RWPE2 (cell line): ENCODE data around the gene CYSTM1.

Experiments used
- ATAC-seq: fragments of 200-7000 bp; cut with Tn5 transposase; 3 replicates; pipeline ENCODE4 v1.9.1; 2021; ENCODE audit warnings: low read depth
- DNase-seq: peaks from one replicate; pipeline ENCODE4 v3.0.0-alpha.2; 2020; ENCODE audit warnings: low spot score
- H3K27ac ChIP-seq: fragments of 450-650 bp; 2 replicates; pipeline ENCODE4 v1.5.1; 2017; ENCODE audit warnings: mild to moderate bottlenecking; ENCODE audit not compliant: poor library complexity, severe bottlenecking
- H3K27me3 ChIP-seq: fragments of 250-450 bp; sonication (Bioruptor Pico); 2 replicates; pipeline ENCODE4 v1.5.1; 2021; ENCODE audit warnings: mild to moderate bottlenecking, moderate library complexity; ENCODE audit not compliant: insufficient read depth, poor library complexity, severe bottlenecking
- H3K36me3 ChIP-seq: fragments of 250-450 bp; sonication (Bioruptor Pico); 2 replicates; pipeline ENCODE4 v1.5.1; 2020; ENCODE audit warnings: low read depth, mild to moderate bottlenecking, moderate library complexity
- H3K4me1 ChIP-seq: fragments of 250-450 bp; sonication (Bioruptor Pico); 2 replicates; pipeline ENCODE4 v1.5.1; 2021; ENCODE audit warnings: mild to moderate bottlenecking, moderate library complexity; ENCODE audit not compliant: insufficient read depth, poor library complexity, severe bottlenecking
- H3K4me3 ChIP-seq: fragments of 250-450 bp; sonication (Bioruptor Pico); 2 replicates; pipeline ENCODE4 v1.5.1; 2021; ENCODE audit warnings: mild to moderate bottlenecking, moderate library complexity; ENCODE audit not compliant: severe bottlenecking
- H3K9me3 ChIP-seq: fragments of 250-450 bp; sonication (Bioruptor Pico); 2 replicates; pipeline ENCODE4 v1.5.1; 2021; ENCODE audit warnings: mild to moderate bottlenecking, moderate library complexity; ENCODE audit not compliant: severe bottlenecking
- TF ChIP-seq, protein P1 (sequence below): fragments of 450-650 bp; IDR thresholded peaks from one replicate; pipeline ENCODE4 v1.5.1; 2017; ENCODE audit warnings: mild to moderate bottlenecking, moderate library complexity; ENCODE audit not compliant: poor library complexity, severe bottlenecking

The CYSTM1 gene

GRCh38 chr5:140248414-140248813 is 73.4 kb downstream of the CYSTM1 start:
- Histone ChIP-seq H3K36me3 (peaks cover 13% of the 10 kb centered on the region), H3K9me3 (no peaks in the 10 kb centered on the region), H3K4me1 (peaks cover 27% of the 10 kb centered on the region), H3K27me3 (no peaks in the 10 kb centered on the region), H3K27ac (no peak overlapping the region), H3K4me3 (no peak overlapping the region)
- DNase-seq = no peak
- TF ChIP-seq, protein P1, sequence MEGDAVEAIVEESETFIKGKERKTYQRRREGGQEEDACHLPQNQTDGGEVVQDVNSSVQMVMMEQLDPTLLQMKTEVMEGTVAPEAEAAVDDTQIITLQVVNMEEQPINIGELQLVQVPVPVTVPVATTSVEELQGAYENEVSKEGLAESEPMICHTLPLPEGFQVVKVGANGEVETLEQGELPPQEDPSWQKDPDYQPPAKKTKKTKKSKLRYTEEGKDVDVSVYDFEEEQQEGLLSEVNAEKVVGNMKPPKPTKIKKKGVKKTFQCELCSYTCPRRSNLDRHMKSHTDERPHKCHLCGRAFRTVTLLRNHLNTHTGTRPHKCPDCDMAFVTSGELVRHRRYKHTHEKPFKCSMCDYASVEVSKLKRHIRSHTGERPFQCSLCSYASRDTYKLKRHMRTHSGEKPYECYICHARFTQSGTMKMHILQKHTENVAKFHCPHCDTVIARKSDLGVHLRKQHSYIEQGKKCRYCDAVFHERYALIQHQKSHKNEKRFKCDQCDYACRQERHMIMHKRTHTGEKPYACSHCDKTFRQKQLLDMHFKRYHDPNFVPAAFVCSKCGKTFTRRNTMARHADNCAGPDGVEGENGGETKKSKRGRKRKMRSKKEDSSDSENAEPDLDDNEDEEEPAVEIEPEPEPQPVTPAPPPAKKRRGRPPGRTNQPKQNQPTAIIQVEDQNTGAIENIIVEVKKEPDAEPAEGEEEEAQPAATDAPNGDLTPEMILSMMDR = no peak
- ATAC-seq = no peak

GRCh38 chr5:140249536-140249935 is 74.5 kb downstream of the CYSTM1 start:
- Histone ChIP-seq H3K36me3 (peaks cover 9% of the 10 kb centered on the region), H3K4me1 (peaks cover 38% of the 10 kb centered on the region), H3K27me3 (no peaks in the 10 kb centered on the region), H3K9me3 (no peaks in the 10 kb centered on the region), H3K4me3 (no peak overlapping the region), H3K27ac (no peak overlapping the region)
- DNase-seq (no peak), ATAC-seq (no peak)
- TF ChIP-seq, protein P1 = no peak

DNA sequence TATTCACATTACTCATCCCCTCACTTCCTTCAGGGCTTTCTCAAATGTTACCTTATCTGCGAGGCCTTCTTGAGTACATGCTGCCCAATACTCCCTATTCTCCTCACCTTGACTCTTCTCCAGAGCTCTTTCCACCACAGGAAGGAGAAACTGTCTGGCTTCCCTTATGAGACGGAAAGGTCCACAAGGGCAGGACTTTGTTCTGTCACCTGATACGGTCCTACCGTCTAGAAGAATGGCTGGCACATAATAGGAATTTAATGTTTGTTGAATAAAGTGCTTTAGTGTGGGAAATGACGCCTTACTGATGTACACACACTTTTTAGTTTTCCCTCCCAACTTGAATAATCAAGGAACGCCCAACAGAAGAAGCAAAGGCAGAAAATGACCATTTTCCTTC is 75.4 kb downstream of the CYSTM1 start:
- no peak for ATAC-seq
- no peaks in the 10 kb centered on the region for H3K9me3 ChIP-seq
- H3K4me3 ChIP-seq = no peak overlapping the region
- H3K4me1 ChIP-seq = peaks cover 41% of the 10 kb centered on the region
- TF ChIP-seq, protein P1 = no peak
- no peak for DNase-seq
- H3K36me3 ChIP-seq = peaks cover 3% of the 10 kb centered on the region; the same call in 1 of the 2 replicates
- no peaks in the 10 kb centered on the region for H3K27me3 ChIP-seq
- peak overlapping the region; percentile 56 for H3K27ac ChIP-seq

GRCh38 chr5:140251527-140251973 is 76.6 kb downstream of the CYSTM1 start:
- DNase-seq = no peak
- peak overlapping the region; percentile 56 for H3K27ac ChIP-seq
- peak; percentile 60 for ATAC-seq
- H3K4me3 ChIP-seq = no peak overlapping the region
- H3K36me3 ChIP-seq = peaks cover 3% of the 10 kb centered on the region; the same call in 1 of the 2 replicates
- TF ChIP-seq, protein P1 = no peak
- H3K4me1 ChIP-seq = peaks cover 40% of the 10 kb centered on the region
- H3K9me3 ChIP-seq = no peaks in the 10 kb centered on the region
- H3K27me3 ChIP-seq = no peaks in the 10 kb centered on the region

DNA sequence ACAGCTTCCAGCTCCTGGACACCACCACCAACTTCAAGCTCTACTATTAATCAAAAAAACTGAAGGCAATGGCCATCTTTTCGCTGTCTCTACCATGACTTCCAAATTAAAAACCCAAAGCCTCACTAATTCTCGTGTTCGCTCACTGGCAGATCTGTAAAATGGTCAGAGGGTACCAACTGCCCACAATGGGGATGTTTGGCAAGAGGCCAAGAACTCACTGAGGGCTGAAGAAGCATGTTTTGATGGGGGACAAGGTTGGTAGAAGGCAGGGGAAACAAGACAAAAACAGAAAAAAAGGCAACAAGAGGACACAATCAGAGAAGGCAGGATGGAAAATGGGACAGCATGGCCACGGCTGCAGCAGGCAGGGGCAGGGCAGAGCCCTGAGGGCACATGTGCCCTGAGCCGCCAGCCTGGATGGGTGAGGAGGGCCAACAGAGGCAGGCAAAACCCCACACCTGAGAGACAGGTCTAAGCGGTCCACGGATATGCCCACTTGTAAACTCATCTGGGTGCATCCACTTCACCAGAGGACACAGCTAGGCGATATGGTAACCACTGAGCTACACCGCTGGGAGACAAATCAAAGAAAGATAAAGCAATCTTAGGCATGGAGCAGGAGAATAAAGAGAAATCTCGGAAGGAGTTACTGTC is 77.6 kb downstream of the CYSTM1 start:
- no peaks in the 10 kb centered on the region for H3K9me3 ChIP-seq
- peaks cover 36% of the 10 kb centered on the region for H3K4me1 ChIP-seq
- peak overlapping the region; percentile 56 for H3K27ac ChIP-seq
- DNase-seq (no peak), ATAC-seq (no peak)
- peaks cover 4% of the 10 kb centered on the region; the same call in 1 of the 2 replicates for H3K36me3 ChIP-seq
- TF ChIP-seq, protein P1 = no peak
- H3K4me3 ChIP-seq = no peak overlapping the region
- no peaks in the 10 kb centered on the region for H3K27me3 ChIP-seq
